SK-N-SH (cell line): Measurements from ENCODE around the gene GUK1. TPM values are rescaled to one million over a fixed set of nuclear protein-coding genes. Genes with fewer than 3 reads are reported as not detected.
"Not testable (repeated sequence)": the region's sequence is repeated elsewhere in the genome, so short reads cannot be mapped to it uniquely, and the experiment has no call there.

Experiments used
- CTCF ChIA-PET: fragments of 300-600, 350-600 bp; formaldehyde crosslinking; extraction: SDS; loops from one replicate; lab custom pipeline; 2021; lab: Yijun Ruan, JAX
- POLR2A ChIA-PET: fragments of 350-600 bp; sonication (Branson Sonifier 250); formaldehyde crosslinking; extraction: SDS; loops from one replicate; lab custom pipeline; 2020; ENCODE audit warnings: antibody characterized with exemption, inconsistent platforms; lab: Yijun Ruan, JAX
- DNase-seq: peaks from one replicate; pipeline ENCODE4 v3.0.0; 2012
- H2AFZ ChIP-seq: fragments of 200-600 bp; sonication (generic); 2 replicates; pipeline ENCODE4 v1.8.1; 2016; ENCODE audit warnings: antibody characterized with exemption, mild to moderate bottlenecking, low read depth
- H3F3A ChIP-seq: fragments of 200-600 bp; sonication (generic); replicated peaks from 2 replicates; pipeline ENCODE3; 2016; ENCODE audit warnings: antibody characterized with exemption, mild to moderate bottlenecking; ENCODE audit not compliant: insufficient read depth
- H3K27ac ChIP-seq, 2 experiments: fragments of 200-500 bp in 1 of 2; fragments of 200-600 bp in 1 of 2; sonication (Bioruptor generic) in 1 of 2; sonication (generic), shearing (Covaris generic) in 1 of 2; 2 replicates each; pipeline versions ENCODE4 v1.5.1 to v1.6.1; 2014 to 2016; ENCODE audit warnings: low read depth in 2 of 2, inconsistent platforms in 1 of 2, low read length in 1 of 2, mild to moderate bottlenecking in 1 of 2, mixed read lengths in 1 of 2
- H3K27me3 ChIP-seq: fragments of 200-600 bp; sonication (generic), shearing (Covaris generic); 2 replicates; pipeline ENCODE4 v1.6.1; 2016; ENCODE audit warnings: mixed run types; ENCODE audit not compliant: insufficient read depth
- H3K36me3 ChIP-seq, 2 experiments: fragments of 200-500 bp in 1 of 2; fragments of 200-600 bp in 1 of 2; sonication (Bioruptor generic) in 1 of 2; sonication (generic) in 1 of 2; replicated peaks in 1 of 2; 2 replicates each; pipeline versions ENCODE3 to v1.5.1; 2014 to 2016; ENCODE audit warnings: low read length in 1 of 2, mild to moderate bottlenecking in 1 of 2; ENCODE audit not compliant: insufficient read depth in 2 of 2, control insufficient read depth in 1 of 2
- H3K4me1 ChIP-seq, 2 experiments: fragments of 200-500 bp in 1 of 2; fragments of 200-600 bp in 1 of 2; sonication (Bioruptor generic) in 1 of 2; sonication (generic), shearing (Covaris generic) in 1 of 2; 2 replicates each; pipeline versions ENCODE4 v1.5.1 to v1.6.1; 2014 to 2016; ENCODE audit warnings: low read depth in 1 of 2, low read length in 1 of 2, mixed run types in 1 of 2; ENCODE audit not compliant: insufficient read depth in 2 of 2, control insufficient read depth in 1 of 2
- H3K4me2 ChIP-seq: fragments of 200-600 bp; sonication (generic), shearing (Covaris generic); 2 replicates; pipeline ENCODE4 v1.6.1; 2017; ENCODE audit warnings: mixed run types
- H3K4me3 ChIP-seq, 2 experiments: fragments of 200-500 bp in 1 of 2; fragments of 200-600 bp in 1 of 2; sonication (Bioruptor generic) in 1 of 2; sonication (generic), shearing (Covaris generic) in 1 of 2; 2 replicates each; pipeline versions ENCODE4 v1.5.1 to v1.8.1; 2014 to 2016; ENCODE audit warnings: low read depth in 2 of 2, inconsistent platforms in 1 of 2, low read length in 1 of 2, mild to moderate bottlenecking in 1 of 2, mixed read lengths in 1 of 2, moderate library complexity in 1 of 2
- H3K79me2 ChIP-seq: fragments of 200-600 bp; sonication (generic); 2 replicates; pipeline ENCODE4 v1.8.1; 2017; ENCODE audit warnings: mild to moderate bottlenecking; ENCODE audit not compliant: insufficient read depth
- H3K9ac ChIP-seq: fragments of 200-600 bp; sonication (generic); 2 replicates; pipeline ENCODE4 v1.6.1; 2017; ENCODE audit warnings: mixed run types
- H3K9me2 ChIP-seq: fragments of 200-600 bp; sonication (generic); 2 replicates; pipeline ENCODE4 v1.6.1; 2017; ENCODE audit warnings: mixed run types
- H3K9me3 ChIP-seq: fragments of 200-600 bp; sonication (generic); 2 replicates; pipeline ENCODE4 v1.6.1; 2017; ENCODE audit warnings: mixed run types, mild to moderate bottlenecking, moderate library complexity
- H4K20me1 ChIP-seq: fragments of 200-600 bp; sonication (generic); 2 replicates; pipeline ENCODE4 v1.6.1; 2017; ENCODE audit warnings: mild to moderate bottlenecking, mixed run types; ENCODE audit not compliant: insufficient read depth
- MXI1 ChIP-seq: IDR thresholded peaks from 2 replicates; pipeline ENCODE4 v1.6.1; 2012; ENCODE audit warnings: mild to moderate bottlenecking, low read depth, low read length, improper control_type of control experiment
- NFIC ChIP-seq: IDR thresholded peaks from 2 replicates; pipeline ENCODE4 v1.4.0; 2012; ENCODE audit warnings: borderline replicate concordance
- RFX5 ChIP-seq: IDR thresholded peaks from 2 replicates; pipeline ENCODE4 v1.6.1; 2012; ENCODE audit warnings: mild to moderate bottlenecking, improper control_type of control experiment, low read length
- RXRA ChIP-seq: IDR thresholded peaks from 2 replicates; pipeline ENCODE4 v1.4.0; 2012; ENCODE audit warnings: low read depth, mild to moderate bottlenecking, borderline replicate concordance
- SIN3A ChIP-seq: IDR thresholded peaks from 2 replicates; pipeline ENCODE4 v1.6.1; 2012; ENCODE audit warnings: low read depth, mild to moderate bottlenecking, low read length, moderate library complexity, borderline replicate concordance
- SMC3 ChIP-seq: IDR thresholded peaks from 2 replicates; pipeline ENCODE4 v1.6.1; 2012; ENCODE audit warnings: low read depth, low read length, improper control_type of control experiment
- TAF1 ChIP-seq: IDR thresholded peaks from 2 replicates; pipeline ENCODE4 v1.6.1; 2012; ENCODE audit warnings: low read depth, mild to moderate bottlenecking, low read length, moderate library complexity, borderline replicate concordance
- TCF12 ChIP-seq: IDR thresholded peaks from 2 replicates; pipeline ENCODE4 v1.4.0; 2012
- TEAD4 ChIP-seq: IDR thresholded peaks from 2 replicates; pipeline ENCODE4 v1.4.0; 2012; ENCODE audit warnings: mild to moderate bottlenecking, borderline replicate concordance; ENCODE audit not compliant: insufficient read depth
- WGBS: methylation state at CpG from one replicate; pipeline ENCODE4 v1.1.6; 2017; ENCODE audit warnings: low lambda C conversion rate; 5-methylcytosine and 5-hydroxymethylcytosine counted together
- polyA plus RNA-seq, 3 experiments: library from polyadenylated mRNA; depleted of rRNA; stranded (reverse); fragments of >200 nt; gene quantifications; 2 replicates each; pipeline ENCODE4 v1.2.3, GENCODE V29; 2012
- TF ChIP-seq, protein P1 (sequence below): IDR thresholded peaks from 2 replicates; pipeline ENCODE4 v1.6.1; 2012; ENCODE audit warnings: mild to moderate bottlenecking, low read depth, low read length, moderate library complexity
- TF ChIP-seq, protein P2 (sequence below): IDR thresholded peaks from 2 replicates; pipeline ENCODE4 v1.4.0; 2012; ENCODE audit warnings: low read depth
- TF ChIP-seq, protein P3 (sequence below): IDR thresholded peaks from 2 replicates; pipeline ENCODE4; 2012

Gene GUK1
- polyA plus RNA-seq, 1 of the 3 experiments (the other 2 are of a cell fraction), result 742 TPM

DNA sequence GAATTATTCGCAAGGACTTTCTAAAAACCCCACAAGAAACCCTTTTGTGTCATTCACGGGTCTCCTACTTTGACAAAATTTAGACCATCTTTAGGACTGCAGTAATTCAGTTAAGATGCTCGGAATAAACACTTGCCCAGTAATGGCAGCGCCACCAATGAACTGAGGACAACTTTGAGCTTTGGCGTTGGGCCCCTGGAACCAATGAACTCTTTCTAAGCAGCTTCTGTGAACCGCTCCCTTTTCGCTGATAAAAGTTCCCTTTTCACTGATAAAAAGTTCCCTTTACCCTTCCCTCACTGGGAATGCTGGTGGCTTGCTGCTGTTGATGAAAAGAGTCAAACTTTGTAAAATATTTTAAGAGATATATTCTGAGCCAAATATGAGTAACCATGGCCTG lies 29.5 kb upstream of the GUK1 start (continued):
- TF ChIP-seq, protein P1, sequence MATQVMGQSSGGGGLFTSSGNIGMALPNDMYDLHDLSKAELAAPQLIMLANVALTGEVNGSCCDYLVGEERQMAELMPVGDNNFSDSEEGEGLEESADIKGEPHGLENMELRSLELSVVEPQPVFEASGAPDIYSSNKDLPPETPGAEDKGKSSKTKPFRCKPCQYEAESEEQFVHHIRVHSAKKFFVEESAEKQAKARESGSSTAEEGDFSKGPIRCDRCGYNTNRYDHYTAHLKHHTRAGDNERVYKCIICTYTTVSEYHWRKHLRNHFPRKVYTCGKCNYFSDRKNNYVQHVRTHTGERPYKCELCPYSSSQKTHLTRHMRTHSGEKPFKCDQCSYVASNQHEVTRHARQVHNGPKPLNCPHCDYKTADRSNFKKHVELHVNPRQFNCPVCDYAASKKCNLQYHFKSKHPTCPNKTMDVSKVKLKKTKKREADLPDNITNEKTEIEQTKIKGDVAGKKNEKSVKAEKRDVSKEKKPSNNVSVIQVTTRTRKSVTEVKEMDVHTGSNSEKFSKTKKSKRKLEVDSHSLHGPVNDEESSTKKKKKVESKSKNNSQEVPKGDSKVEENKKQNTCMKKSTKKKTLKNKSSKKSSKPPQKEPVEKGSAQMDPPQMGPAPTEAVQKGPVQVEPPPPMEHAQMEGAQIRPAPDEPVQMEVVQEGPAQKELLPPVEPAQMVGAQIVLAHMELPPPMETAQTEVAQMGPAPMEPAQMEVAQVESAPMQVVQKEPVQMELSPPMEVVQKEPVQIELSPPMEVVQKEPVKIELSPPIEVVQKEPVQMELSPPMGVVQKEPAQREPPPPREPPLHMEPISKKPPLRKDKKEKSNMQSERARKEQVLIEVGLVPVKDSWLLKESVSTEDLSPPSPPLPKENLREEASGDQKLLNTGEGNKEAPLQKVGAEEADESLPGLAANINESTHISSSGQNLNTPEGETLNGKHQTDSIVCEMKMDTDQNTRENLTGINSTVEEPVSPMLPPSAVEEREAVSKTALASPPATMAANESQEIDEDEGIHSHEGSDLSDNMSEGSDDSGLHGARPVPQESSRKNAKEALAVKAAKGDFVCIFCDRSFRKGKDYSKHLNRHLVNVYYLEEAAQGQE, result no peak
- TF ChIP-seq, protein P2, sequence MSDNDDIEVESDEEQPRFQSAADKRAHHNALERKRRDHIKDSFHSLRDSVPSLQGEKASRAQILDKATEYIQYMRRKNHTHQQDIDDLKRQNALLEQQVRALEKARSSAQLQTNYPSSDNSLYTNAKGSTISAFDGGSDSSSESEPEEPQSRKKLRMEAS, result no peak
- TF ChIP-seq TAF1, result no peak

DNA sequence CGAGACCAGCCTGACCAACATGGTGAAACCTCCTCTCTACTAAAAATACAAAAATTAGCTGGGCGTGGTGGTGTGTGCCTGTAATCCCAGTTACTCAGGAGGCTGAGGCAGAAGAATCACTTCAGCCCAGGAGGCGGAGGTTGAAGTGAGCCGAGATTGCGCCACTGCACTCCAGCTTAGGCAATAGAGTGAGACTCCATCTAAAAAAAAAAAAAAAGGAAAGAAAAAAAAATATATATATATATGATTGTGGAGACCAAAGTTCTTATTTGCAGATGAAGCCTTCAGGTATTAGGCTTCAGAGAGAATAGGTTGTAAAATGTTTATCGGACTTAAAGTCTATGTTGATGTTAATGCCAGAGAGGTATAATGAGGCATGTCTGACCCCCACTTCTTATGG lies 28.8 kb upstream of the GUK1 start:
- peaks cover 6 to 14% of the 10 kb centered on the region in 2 experiments for H3K36me3 ChIP-seq
- peaks cover 18% of the 10 kb centered on the region; the same call in 1 of the 2 replicates for H3K79me2 ChIP-seq
- POLR2A ChIA-PET, H3K9ac ChIP-seq, H3K9me2 ChIP-seq, H3K27me3 ChIP-seq, H4K20me1 ChIP-seq, H3K4me2 ChIP-seq, H3K4me3 ChIP-seq, DNase-seq, H2AFZ ChIP-seq, H3F3A ChIP-seq, H3K27ac ChIP-seq, H3K9me3 ChIP-seq: not testable (repeated sequence)
- CTCF ChIA-PET, result interaction anchor here (5.6 kb wide), 1 partner anchor 19 kb away, joined by 31 read pairs; no protein-coding TSS in a partner anchor
- H3K4me1 ChIP-seq, result peaks cover 4 to 20% of the 10 kb centered on the region in 2 experiments; a peak in 3 of 4 replicates
- 92% methylated on average over 6 of the region's 6 CpGs for WGBS

DNA sequence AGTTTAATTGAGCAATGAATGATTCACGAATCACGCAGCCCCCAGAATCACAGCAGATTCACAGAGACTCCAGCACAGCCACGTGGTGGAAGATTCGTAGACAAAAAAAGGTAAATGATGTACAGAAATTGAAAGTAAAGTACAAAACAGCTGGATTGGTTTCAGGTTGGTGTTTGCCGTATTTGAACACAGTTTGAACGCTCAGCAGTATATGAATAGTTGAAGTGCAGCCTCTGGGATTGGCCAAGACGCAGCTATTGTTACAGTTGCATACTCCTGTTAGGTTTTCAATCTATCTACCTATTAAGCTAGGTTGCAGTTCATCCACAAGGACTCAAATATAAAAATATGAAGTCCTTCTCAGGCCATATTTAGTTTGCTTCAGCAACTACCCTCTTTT lies 27.9 kb upstream of the GUK1 start:
- TF ChIP-seq, protein P3, sequence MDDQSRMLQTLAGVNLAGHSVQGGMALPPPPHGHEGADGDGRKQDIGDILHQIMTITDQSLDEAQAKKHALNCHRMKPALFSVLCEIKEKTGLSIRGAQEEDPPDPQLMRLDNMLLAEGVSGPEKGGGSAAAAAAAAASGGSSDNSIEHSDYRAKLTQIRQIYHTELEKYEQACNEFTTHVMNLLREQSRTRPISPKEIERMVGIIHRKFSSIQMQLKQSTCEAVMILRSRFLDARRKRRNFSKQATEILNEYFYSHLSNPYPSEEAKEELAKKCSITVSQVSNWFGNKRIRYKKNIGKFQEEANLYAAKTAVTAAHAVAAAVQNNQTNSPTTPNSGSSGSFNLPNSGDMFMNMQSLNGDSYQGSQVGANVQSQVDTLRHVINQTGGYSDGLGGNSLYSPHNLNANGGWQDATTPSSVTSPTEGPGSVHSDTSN, result no peak
- TF ChIP-seq TAF1 (no peak), NFIC (no peak), TCF12 (no peak), RXRA (no peak), SMC3 (no peak), TEAD4 (no peak), MXI1 (no peak), RFX5 (no peak), SIN3A (no peak)
- TF ChIP-seq, protein P1, result no peak
- TF ChIP-seq, protein P2, result no peak

More for the DNA sequence above, 27.9 kb upstream of the GUK1 start:
- no peak overlapping the region for H2AFZ ChIP-seq
- no peak for DNase-seq
- H3K27ac ChIP-seq, result no peak overlapping the region
- ChIA-PET CTCF (interaction anchor here (3.6 kb wide), 1 partner anchor 18 kb away, joined by 10 read pairs; no protein-coding TSS in a partner anchor), POLR2A (no interaction called here)
- peaks cover 0 to 6% of the 10 kb centered on the region in 2 experiments for H3K36me3 ChIP-seq
- peaks cover 18% of the 10 kb centered on the region; the same call in 1 of the 2 replicates for H3K79me2 ChIP-seq
- no peaks in the 10 kb centered on the region for H3K9me3 ChIP-seq
- peaks cover 4 to 20% of the 10 kb centered on the region in 2 experiments; a peak in 3 of 4 replicates for H3K4me1 ChIP-seq
- no peaks in the 10 kb centered on the region for H3K9me2 ChIP-seq
- H4K20me1 ChIP-seq, result no peaks in the 10 kb centered on the region
- no peak overlapping the region for H3K9ac ChIP-seq
- no peaks in the 10 kb centered on the region for H3F3A ChIP-seq
- no peak overlapping the region for H3K4me2 ChIP-seq
- no peak overlapping the region for H3K4me3 ChIP-seq
- 96% methylated on average over 7 of the region's 7 CpGs for WGBS
- H3K27me3 ChIP-seq, result no peaks in the 10 kb centered on the region
